Esophagus muscularis mucosa (tissue), 3 donors: ENCODE measurements around the gene ZC3H18.

Experiments used
- CTCF ChIP-seq, 3 experiments: fragments of 200-600 bp in 2 of 3; fragments of 450-650 bp in 1 of 3; sonication (generic) in 2 of 3; IDR thresholded peaks; one replicate each; pipeline ENCODE4 v1.5.1; 2017 to 2019; ENCODE audit warnings: antibody characterized with exemption in 3 of 3, mild to moderate bottlenecking in 2 of 3, moderate library complexity in 1 of 3
- POLR2A ChIP-seq: fragments of 450-650 bp; IDR thresholded peaks from one replicate; pipeline ENCODE4 v1.6.1; 2017; ENCODE audit warnings: antibody characterized with exemption, moderate library complexity, mild to moderate bottlenecking, low read depth
- POLR2AphosphoS5 ChIP-seq, 2 donors: sonication (generic); formaldehyde crosslinking; IDR thresholded peaks; one replicate each; pipeline ENCODE4 v1.6.1; 2017; ENCODE audit warnings: antibody characterized with exemption in 2 of 2

DNA sequence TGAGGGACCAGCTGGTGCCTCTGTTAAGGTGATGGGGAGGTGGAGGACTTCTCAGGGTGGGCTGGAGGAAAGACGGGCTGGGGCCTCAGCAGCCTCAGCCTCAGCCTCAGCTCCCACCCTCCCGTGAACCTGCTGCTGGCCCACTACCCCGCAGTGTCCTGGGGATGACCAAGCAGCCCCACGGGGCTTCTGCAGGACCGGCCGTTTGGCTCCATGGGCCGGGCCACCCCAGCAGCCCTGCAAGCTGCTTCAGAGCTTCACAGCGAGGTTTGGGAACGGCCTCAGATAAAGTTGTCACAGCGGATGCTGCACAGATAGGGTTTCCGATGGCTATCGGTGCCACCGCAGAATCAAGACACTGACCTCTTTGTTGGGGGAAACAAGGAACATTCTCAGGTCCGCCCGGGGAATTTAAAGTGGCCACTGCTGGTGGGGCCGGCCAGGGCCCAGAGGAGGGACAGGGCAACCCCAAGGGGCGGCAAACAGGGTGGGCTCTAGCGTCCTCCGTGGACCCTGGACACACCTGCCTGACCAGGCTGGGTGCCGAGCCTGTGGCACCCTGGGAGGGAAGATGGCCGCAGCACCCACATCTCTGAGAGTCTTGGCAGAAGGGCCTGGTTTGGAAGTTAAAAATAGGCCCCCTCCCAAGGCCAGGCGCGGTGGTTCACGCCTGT is 47.8 kb upstream of the ZC3H18 start:
- no peak for TF ChIP-seq CTCF (IDR thresholded peaks at IDR 0.05)
- TF ChIP-seq POLR2A: no peak
- TF ChIP-seq POLR2AphosphoS5 (IDR thresholded peaks at IDR 0.05): no peak
